ENCODE data around the gene BCL7C. TPM values are rescaled to one million over a fixed set of nuclear protein-coding genes. Genes with fewer than 3 reads are reported as not detected.

The BCL7C gene
- total and polyA plus RNA-seq, 2 of the 13 experiments (the other 11 are each of a cell fraction or from before 2014, with no cell fraction given) = 17.7 to 33.8 TPM

GRCh38 chr16:30893744-30894539, at the start of gene BCL7C (continued):
- TF ChIP-seq TERF1 (CRISPR knock-in tag; IDR thresholded peaks at IDR 0.05) (peak; percentile 93), MTA3 (CRISPR knock-in tag; IDR thresholded peaks at IDR 0.05) (0 out of 2 replicates have a peak, but pooled peaks have one; percentile 52), ATF5 (CRISPR knock-in tag; IDR thresholded peaks at IDR 0.05; ENCODE audit: low read depth) (peak; percentile 69; the same call in 1 of the 2 replicates), ZNF383 (CRISPR knock-in tag; IDR thresholded peaks at IDR 0.05; ENCODE audit: borderline replicate concordance) (0 out of 2 replicates have a peak, but pooled peaks have one; percentile 88), GRHL1 (CRISPR knock-in tag; conservative IDR thresholded peaks at IDR 0.05) (no peak), CBX2 (IDR thresholded peaks at IDR 0.05; ENCODE audit: low read depth, low read length) (no peak), CBX2 (CRISPR knock-in tag; IDR thresholded peaks at IDR 0.05; ENCODE audit: low read depth) (peak; percentile 83; the same call in 1 of the 2 replicates), ZNF780A (CRISPR knock-in tag; IDR thresholded peaks at IDR 0.05) (peak; percentile 77; the same call in 1 of the 2 replicates), BHLHE40 (IDR thresholded peaks at IDR 0.05; ENCODE audit: low read length) (peak; percentile 35; the same call in 1 of the 2 replicates), ZNF800 (CRISPR knock-in tag; IDR thresholded peaks at IDR 0.05) (peak; percentile 88), ZNF260 (CRISPR knock-in tag; IDR thresholded peaks at IDR 0.05; ENCODE audit: borderline replicate concordance, low read depth) (no peak), NR2C2 (CRISPR knock-in tag; IDR thresholded peaks at IDR 0.05; ENCODE audit: borderline replicate concordance) (peak; percentile 63; the same call in 1 of the 2 replicates), NFRKB (IDR thresholded peaks at IDR 0.05) (no peak), THAP7 (CRISPR knock-in tag; IDR thresholded peaks at IDR 0.05) (no peak; the same call in 1 of the 2 replicates), HCFC1 (IDR thresholded peaks at IDR 0.05; ENCODE audit: low read depth, low read length) (peak; percentile 41; the same call in 1 of the 2 replicates), MED1 (CRISPR knock-in tag; IDR thresholded peaks at IDR 0.05) (peak; percentile 80), ZNF773 (CRISPR knock-in tag; IDR thresholded peaks at IDR 0.05; ENCODE audit: borderline replicate concordance) (peak; percentile 99), ZSCAN5A (CRISPR knock-in tag; IDR thresholded peaks at IDR 0.05; ENCODE audit: borderline replicate concordance) (no peak; the same call in 1 of the 2 replicates)

Measured in HepG2 (cell line).